GM20000 (cell line): Measurements from ENCODE around the gene COA1.

Experiments used
- DNase-seq: peaks from one replicate; pipeline ENCODE4 v3.0.0; 2012; ENCODE audit warnings: low spot score
- TF ChIP-seq, protein P1 (sequence below): IDR thresholded peaks from 2 replicates; pipeline ENCODE4 v1.5.1; 2012; ENCODE audit warnings: mild to moderate bottlenecking, control low read depth; ENCODE audit errors: extremely low read depth, missing control alignments

Gene COA1

DNA sequence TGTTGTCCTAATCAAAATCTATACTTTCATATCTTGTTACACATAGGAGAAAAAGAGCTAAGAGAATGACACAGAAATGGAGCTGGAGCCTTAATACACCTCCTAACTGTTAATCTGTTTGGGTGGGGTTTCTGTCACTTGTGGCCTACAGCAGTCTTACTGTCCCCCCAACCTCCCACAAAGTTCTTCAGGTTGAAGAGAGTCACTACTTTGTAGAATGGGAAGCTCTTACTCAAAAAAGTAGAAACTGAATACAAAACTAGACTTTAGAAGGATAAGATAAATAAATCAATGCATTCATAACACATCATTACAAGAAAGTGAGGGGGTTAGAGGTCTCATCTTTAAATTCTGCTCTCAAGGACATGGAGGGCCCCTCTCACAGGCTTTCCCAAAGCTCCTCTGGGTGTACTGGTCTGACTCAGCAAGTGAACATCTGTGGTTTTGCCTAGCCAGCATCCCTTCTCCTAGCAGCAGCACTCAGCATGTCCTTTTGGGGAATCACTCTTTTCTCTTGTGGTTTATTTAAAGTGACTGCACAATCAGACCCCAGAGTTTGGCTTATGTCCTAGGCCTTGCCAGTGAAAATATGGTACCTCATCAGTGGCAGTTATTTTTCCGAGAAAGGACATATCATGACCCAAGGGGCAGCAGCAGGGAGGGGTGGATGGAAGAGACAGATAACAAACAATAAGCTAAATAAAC, 27.2 kb upstream of the COA1 start:
- TF ChIP-seq, protein P1, sequence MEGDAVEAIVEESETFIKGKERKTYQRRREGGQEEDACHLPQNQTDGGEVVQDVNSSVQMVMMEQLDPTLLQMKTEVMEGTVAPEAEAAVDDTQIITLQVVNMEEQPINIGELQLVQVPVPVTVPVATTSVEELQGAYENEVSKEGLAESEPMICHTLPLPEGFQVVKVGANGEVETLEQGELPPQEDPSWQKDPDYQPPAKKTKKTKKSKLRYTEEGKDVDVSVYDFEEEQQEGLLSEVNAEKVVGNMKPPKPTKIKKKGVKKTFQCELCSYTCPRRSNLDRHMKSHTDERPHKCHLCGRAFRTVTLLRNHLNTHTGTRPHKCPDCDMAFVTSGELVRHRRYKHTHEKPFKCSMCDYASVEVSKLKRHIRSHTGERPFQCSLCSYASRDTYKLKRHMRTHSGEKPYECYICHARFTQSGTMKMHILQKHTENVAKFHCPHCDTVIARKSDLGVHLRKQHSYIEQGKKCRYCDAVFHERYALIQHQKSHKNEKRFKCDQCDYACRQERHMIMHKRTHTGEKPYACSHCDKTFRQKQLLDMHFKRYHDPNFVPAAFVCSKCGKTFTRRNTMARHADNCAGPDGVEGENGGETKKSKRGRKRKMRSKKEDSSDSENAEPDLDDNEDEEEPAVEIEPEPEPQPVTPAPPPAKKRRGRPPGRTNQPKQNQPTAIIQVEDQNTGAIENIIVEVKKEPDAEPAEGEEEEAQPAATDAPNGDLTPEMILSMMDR: no peak
- DNase-seq: peak; percentile 47

DNA sequence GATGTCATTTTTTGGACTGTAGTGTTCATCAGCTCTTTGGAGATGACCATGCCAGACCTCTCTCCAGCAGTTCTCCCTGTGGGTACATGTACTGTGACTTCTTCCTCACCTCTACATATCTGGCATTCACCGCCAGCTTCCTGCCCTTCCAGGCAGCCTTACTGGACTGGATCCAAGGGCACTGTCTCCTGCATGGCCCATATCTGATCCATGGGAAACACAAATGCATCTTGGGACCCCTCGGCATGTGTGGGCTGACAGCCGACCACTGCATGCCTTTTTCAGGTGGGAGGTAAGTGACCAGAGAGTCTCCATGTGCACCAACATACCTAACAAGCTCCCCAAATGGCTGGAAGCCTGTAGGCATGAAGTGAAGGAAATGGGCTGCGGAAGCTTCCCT, 25.3 kb upstream of the COA1 start:
- no peak for DNase-seq
- TF ChIP-seq, protein P1: no peak

DNA sequence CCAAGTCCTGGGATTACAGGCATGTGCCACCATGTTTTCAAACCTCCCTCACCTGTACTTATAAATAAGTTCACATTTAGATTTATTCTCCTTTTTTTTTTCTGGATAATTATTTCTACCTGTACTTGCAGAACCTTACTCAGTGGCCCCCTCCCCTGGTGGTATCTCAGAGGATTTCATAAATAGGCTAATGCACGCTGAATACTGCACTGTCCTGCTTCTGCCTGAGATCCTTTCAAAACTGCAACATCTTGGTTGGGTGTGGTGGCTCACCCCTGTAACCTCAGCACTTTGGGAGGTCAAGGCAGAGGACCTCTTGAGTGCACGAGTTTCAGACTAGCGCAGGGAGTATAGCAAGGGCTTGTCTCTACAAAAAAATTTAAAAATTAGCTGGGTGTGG, 24.5 kb upstream of the COA1 start:
- TF ChIP-seq, protein P1: no peak
- DNase-seq: no peak

DNA sequence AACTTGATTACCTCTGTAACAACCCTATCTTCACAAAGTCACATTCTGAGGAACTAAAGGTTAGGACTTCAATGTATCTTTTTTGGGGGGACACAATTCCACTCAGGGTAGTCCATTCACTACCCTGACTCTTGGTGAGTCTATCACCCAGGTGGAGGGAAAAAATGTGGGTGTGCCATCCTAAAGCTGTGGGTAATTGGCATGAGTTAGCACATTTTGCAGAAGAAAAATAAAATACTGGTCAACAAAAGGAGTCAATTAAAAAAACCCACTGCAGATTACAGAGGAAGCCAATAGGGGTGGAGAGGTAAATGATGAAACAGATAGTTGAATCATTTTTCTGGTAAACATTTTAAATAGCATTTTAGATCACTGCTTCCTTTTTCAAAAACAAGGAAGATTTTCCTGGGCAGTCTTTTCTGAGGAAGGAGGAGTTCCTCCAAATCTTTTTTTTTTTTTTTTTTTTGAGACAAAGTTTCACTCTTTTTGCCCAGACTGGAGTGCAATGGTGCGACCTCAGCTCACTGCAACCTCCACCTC, 24.0 kb upstream of the COA1 start:
- DNase-seq: no peak

DNA sequence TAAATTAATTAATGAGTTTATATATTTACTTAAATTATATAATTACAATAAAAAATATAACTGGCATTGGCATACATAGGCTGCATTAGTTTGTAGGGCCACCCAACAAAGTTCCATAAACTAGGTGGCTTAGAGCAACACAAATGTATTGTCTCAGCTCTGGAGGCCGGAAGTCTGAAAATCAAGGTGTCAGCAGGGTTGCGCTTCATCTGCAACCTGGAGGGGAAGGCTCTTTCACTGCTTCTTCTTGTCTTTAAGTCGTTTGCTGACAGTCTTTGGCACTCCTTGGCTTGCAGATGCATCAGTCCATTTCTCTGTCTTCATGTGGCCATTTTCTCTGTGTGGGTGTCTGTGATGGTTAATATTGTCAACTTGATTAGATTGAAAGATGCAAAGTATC, 23.1 kb upstream of the COA1 start:
- TF ChIP-seq, protein P1: no peak
- DNase-seq: no peak

More for the DNA sequence above, 24.0 kb upstream of the COA1 start:
- TF ChIP-seq, protein P1: no peak

DNA sequence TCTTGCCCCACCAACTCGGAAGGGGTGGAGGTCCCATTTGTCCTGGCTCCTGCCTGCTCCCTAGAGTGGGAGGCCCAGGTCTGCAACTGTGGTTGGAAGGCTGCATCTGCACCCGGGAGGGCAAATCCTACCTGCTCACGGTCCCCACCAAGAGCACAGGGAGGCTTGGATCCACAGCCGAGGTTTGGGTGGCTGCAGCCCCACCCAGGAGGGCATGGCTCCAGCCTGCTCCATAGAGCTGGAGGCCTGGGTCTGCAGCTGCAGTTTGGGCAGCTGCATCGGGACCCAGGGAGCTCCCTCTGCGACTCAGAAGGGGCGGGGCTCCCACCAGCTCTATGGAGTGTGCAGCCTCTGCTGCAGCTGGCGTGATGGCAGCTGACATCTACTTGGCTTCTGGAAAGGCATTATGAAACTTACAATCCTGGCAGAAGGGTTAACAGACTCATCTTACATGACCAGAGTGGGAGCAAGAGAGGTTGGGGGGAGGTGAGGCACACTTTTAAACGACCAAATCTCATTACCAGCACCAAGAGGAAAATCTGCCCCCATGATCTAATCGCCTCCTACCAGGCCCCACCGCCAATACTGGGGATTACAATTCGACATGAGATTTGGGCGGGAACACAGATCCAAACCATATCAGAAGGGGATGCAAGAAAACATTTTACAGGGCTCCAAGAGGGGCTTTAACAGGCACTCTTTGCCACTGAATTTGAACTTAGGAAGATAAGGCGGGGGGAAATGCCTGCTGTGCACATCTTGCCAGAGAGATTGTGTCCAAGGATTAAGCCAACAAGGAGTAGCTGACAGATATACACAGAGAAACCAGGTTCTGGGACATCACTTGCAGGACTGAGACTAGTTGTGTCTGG, 20.9 kb upstream of the COA1 start:
- TF ChIP-seq, protein P1: no peak
- no peak for DNase-seq

DNA sequence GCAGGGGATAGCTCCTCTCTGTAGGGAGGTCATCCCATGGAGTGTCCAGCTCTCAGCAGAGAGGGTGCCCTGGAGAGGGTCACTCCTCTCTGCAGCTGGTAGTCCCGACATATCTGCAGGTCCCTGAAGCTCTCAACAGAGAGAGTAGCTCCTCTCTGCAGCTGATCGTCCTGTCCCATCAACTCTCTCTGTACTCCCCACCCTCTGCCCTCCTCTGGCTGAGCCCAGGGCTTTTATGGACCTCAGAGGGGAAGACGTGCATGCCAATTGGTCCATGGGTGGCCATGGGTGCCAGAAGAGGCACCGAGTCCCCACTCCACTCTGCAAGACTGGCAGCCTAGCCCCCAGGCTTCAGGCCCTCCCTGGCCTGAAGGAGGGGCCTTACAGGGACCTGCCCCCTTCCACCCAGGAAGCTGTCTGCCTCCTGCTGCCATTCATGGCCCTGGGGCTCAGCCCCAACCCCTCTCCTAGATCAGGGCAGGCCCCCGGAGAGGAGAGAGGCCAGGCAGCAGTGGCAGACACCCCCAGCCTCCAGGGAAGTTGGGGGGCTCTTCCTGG, 20.1 kb upstream of the COA1 start:
- TF ChIP-seq, protein P1: no peak
- no peak for DNase-seq
